Regular cardiac myocyte (primary cell): ENCODE measurements around the gene ARHGAP32. TPM values are rescaled to one million over a fixed set of nuclear protein-coding genes. Genes with fewer than 3 reads are reported as not detected.

Experiments
- total RNA-seq: library from RNA; depleted of rRNA; stranded (reverse); fragments of >200 nt; gene quantifications from 2 replicates; pipeline ENCODE4 v1.2.3, GENCODE V29; 2014

ARHGAP32 gene
- total RNA-seq: 7.5 and 13.8 TPM in 2 replicates

DNA sequence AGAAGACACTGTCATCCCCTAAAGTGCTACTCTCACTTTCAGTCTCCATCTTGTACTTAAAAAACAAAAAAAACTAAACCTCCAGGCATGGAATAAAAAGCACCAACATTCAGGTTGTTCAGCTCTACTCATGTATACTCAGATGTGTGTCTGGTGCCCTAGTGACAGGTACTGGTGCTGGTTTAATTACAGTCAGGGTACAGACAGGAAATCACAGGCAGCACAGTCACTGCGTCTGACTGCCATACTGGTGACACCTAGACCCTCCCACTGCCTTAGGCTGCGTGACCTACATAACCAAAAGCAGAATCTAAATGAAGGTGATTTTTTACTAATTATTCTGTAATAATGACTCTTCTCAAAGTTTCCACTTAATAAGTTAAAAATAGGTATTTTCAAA lies at the start of gene ARHGAP32:
ARHGAP32 (minus strand) TSS at position 176 of the 400 bp plus-strand sequence; CDS start at position 49, 127 bp downstream.

DNA sequence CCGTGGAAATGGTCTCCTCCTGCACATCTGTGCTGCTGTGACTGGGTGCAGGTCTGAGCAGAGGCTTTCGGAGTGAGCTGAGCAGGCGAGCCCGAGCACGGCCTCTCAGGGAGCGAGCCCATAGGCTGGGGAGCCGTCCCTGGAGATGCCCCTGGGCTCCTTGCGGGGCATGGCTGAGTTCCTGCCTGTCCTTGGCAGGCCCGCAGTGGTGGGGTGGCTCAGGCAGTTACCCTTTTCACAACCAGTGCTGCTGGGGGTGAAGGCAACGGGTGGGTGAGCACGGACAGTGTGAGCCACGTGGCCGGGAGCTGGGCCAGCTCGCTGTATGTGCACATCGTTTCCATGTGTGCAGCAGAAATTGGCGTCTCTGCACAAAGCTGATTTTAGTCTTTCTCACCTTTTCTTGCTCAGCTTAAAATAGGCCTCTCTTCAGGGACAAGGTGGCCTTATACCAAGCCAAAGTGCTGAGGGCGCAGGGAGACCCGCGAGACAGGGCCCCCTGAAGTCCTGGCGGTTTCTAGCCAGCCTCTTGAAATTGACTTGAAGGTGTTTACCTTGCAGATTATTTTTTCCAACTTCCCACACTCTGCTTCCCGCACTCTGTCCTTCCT lies 249.2 kb downstream of the ARHGAP32 start, which contains the start of gene TP53AIP1:
TP53AIP1 (minus strand) TSS at position 55 of the 611 bp plus-strand sequence. CDS start 5,053 bp downstream, outside the sequence.

Other genes with a start within 250 kb of the ARHGAP32 start
- gene TP53AIP1, start 249.5 kb downstream of the ARHGAP32 start, total RNA-seq: under 0.01 TPM in 1 of 2 replicates, not detected in the other
- not detected in 2 replicates for gene BARX2, start 183.5 kb upstream of the ARHGAP32 start, total RNA-seq